GM18909 (cell line): ENCODE data around the gene SCRT2.
A peak's percentile ranks its signal among the peaks of the same experiment; 100 is the strongest.
"Not testable (repeated sequence)": the region's sequence is repeated elsewhere in the genome, so short reads cannot be mapped to it uniquely, and the experiment has no call there.

Source experiments
- ATAC-seq: cut with Tn5 transposase; IDR thresholded peaks from one replicate; pipeline ENCODE4 v1.9.1; 2021; ENCODE audit warnings: mild to moderate bottlenecking; ENCODE audit not compliant: unreplicated experiment, poor library complexity

SCRT2 gene

DNA sequence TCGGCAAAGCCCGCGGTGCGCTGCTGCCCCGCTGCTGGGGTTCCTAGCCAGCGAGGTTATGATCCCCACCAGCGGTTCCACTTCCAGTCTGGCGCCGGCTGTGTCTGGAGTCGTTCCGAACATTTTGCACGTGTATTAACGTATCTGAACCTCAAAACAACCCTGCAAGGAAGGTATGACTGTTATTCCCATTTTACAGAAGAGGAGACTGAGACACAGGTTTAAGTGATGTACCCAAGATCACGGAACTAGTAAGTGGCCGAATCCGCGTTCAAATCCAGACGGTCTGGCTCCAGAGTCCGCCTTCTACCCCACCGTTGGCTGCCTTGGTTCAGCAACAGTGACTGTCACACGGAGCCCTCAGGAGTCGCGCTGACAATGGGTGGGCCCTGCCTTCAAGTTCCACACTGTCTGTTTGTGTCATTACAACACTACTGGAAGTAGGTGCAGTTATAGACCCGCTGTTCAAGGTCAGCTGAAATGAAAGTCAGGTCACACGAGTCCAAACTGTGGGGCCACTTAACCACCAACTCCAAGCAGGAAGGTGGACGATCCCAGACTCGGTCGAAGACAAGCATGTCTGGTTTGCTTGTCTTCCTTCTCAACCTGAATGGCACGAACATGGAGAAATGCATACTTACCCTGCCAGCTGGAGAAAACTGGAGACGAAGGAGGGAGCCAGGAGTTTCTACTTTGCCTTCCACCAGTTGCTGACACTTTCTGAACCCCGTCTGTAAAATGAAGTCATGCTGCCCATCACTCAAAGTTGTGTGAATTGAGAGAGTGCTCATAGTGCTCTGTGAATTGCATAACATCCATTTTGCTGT is 21.8 kb downstream of the SCRT2 start:
- no peak for ATAC-seq

DNA sequence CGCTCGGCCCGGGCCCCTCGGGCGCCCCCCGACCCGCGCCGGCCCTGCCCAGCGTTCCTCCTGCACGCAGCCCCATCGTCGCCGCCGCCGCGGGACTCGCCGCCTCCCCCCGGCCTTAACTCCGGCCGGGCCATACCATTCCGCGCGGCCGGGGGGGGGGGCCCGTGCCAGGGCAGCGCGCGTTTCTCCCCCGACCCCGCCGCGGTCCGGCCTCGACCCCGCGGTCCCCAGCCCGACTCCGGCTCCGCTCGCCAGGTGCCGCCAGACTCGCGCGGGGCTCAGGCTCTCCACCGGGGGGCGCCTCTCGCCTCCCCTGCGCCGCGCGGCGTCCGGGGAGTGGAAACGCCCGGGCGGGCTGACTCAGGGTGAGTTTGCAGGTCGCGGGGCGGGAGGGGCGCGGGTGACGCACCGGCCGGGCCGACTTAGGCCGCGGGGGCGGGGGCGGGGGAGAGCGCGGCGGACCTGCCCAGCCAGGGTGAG is 22.5 kb downstream of the SCRT2 start, which contains the start of gene SRXN1:
SRXN1 (minus strand) TSS at position 91 of the 480 bp plus-strand sequence; CDS start at position 76, 15 bp downstream.
- peak; percentile 89 for ATAC-seq

GRCh38 chr20:652615-653109 is 22.9 kb downstream of the SCRT2 start:
- ATAC-seq, result peak; percentile 31

- no peak for ATAC-seq
Measured at GRCh38 chr20:651713-652614, 23.6 kb downstream of the SCRT2 start.

GRCh38 chr20:650954-651353 is 24.6 kb downstream of the SCRT2 start:
- ATAC-seq, result no peak

DNA sequence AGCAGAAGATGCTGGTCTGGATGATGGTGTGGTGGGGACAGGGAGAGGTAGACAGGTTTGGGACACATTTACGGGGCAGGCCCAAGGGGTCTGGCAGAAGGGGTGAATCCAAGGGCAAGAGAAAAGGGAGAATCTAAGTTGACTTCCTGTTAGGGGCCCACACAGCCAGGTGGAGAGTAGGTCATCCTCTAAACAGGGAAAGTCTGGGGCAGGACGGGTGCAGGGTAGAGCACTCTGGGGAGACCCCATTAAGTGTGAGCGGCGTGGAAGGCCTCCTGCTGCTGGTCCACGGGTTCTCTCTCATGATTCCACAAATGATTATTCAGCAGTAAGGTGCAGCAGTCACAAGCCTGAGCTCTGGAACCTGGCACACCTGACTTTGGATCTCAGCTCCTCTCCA is 25.3 kb downstream of the SCRT2 start:
- no peak for ATAC-seq

GRCh38 chr20:647479-648019 is 28.1 kb downstream of the SCRT2 start:
- no peak for ATAC-seq

GRCh38 chr20:646868-647233 is 28.8 kb downstream of the SCRT2 start:
- no peak for ATAC-seq

- ATAC-seq, result no peak
Measured at GRCh38 chr20:646107-646867, 29.3 kb downstream of the SCRT2 start.

DNA sequence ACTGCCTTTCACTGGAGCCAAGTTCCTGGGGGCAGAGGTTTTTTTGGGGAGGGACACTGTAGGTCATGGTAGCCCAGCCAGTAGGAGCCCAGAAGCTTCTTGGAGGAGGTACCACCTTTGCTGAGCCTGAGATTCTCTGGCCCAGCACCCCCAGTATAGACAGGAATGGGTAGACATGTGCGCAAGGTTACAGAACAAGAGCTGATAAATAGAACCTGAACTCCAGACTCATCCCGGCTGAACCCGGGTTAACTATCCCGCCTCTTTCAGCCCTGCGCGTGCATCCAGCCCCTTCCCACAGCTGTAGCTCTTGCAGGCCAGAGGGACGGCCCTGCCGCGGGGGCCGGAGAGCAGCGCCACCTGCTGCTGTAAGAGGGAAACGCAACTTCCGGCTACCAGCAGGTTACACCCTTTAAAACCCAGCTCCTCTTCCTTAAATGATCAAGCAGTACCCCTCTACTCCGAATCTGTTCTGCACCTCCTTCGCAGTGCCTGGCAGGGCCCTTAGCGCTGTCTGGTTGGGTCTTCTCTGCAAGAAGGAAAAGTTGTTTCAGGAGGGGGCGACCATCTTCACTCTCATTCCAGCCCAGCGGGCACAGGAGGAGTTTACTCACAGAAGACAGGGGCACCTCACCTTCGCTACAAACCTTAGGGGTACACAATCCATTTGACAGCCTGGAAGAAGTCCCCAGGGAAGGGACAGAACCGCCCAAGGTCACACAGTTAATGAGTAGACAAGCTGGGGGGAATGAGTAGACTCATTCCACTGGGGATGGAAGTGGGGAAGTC is 30.1 kb downstream of the SCRT2 start:
- no peak for ATAC-seq

DNA sequence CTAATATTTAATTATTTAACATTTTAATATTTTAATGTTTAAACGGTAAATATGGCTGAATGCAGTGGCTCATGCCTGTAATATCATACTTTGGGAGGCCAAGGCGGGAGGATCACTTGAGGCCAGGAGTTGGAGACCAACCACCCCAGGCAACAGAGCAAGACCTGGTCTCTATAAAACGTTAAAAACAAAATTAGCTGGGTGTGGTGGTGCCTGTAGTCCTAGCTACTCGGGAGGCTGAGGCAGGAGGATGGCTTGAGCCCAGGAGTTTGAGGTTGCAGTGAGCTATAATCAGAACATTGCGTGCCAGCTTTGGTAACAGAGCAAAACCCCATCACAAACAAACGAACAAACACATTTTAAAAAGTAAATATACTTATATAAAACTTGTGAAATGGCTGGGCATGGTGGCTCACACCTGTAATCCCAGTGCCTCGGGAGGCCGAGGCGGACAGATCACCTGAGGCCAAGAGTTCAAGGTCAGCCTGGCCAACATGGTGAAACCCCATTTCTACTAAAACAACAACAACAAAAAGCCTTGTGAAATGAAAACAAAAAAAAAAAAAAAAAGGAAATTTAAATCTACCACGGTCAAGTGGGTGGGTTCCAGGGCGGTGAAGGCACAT is 30.8 kb downstream of the SCRT2 start:
- no peak for ATAC-seq

DNA sequence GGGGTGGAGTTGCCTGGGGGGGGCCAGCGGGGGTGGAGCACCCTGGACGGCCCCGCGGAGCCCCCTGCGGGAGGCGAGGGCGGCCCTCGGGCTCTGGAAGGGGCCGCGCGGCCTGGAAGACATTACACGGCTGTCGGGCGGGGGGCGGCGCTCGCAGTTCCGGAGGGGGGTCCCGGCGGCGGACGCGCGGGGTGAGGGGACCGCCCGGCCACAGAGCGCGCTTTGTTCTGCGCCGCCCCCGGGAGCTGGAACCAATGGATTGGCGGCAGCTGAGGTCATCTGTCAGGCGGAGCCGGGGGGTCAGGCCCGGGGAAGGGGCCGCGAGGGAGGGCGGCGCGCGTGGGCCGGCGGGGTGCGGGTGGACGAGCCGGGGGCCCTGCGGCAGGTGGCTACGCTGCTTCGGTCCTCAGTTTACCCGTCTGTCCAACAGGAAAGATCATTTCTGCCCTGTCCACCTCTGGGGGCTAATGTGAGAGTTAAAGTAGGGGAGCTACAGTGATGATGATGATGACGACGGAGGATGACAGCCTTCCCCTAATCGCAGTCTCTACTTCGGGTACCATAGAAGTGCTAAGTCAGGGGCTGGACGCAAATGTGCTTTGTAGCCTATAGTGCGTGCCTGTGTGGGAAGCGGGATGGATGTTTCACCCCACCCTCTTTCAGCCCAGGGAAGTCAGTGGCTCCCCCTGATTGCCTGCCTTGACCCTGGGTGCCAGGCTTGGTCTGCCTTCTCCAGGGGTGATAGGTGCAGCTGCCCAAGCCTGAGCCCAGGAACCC is 33.0 kb downstream of the SCRT2 start:
- ATAC-seq, result no peak

- not testable (repeated sequence) for ATAC-seq
Measured at GRCh38 chr20:642013-642397, 33.6 kb downstream of the SCRT2 start.

DNA sequence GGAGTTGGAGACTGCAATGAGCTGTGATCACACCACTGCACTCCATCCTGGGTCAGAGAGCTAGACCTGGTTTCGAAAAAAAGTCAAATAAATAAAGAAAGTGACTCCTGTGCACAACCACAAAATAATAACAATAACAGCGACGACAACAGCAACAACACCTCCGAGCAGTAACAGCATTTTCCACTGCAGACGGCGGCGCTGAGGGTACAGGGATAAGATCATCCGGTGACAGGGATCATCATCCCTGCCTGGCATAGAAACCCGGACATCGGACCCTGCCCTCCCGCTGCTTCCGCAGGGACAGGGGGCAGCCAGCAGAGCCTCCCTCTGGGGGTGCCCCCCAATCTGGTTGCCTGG is 34.1 kb downstream of the SCRT2 start:
- no peak for ATAC-seq

DNA sequence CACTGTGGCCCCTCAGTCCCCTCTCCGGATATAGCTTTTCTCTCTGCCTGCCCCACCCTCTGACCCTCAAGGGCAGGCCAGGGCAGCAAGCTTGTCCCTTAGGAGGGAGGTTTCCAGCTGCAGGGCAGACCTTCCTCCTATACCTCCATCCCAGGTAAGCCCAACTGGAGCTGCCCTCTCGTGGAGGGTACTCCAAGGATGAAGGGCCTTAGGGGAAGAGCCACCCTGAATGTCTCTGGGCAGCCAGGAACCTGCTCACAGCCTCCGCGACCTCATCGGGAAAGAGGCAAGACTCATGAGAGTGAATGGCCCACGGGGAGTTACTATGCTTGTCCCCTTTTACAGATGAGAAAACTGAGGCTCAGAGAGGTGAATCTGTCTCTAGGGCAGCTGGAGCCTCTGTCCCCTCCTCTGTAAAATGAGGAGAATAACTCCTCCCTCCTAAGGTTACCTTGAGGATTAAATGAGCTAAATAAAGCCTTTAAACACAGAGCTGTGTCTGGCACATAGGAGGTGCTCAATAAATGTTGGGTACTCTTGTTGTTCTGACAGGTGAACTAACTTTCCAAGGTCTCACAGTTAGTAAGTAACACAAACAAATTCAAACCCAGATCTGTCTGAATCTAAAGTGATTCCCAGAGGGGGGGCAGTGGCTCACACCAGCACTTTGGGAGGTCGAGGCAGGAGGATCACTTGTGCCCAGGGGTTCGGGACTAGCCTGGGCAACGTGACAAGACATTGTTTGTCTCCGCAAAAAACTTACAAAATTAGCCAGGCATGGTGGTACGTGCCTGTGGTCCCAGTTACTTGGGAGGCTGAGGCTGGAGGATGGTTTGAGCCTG is 34.7 kb downstream of the SCRT2 start:
- no peak for ATAC-seq

DNA sequence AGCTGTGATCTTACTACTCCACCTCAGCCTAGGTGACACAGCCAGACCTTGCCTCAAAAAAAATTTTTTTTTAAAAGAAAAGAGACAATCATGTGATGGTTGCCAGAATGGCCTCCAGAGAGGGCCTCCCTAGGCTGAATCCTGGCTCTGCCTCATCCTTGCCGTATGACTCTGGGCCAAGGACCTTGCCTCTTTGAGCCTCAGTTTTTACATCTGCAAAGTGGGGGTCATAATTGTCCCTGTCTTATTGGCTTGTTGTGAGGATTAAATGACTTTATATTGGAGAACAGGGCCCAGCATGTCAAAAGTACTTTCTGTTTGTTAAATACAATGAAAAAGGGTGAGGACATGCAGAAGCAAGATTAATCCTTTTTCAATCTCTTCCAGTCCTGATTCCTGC is 37.0 kb downstream of the SCRT2 start:
- ATAC-seq, result no peak

DNA sequence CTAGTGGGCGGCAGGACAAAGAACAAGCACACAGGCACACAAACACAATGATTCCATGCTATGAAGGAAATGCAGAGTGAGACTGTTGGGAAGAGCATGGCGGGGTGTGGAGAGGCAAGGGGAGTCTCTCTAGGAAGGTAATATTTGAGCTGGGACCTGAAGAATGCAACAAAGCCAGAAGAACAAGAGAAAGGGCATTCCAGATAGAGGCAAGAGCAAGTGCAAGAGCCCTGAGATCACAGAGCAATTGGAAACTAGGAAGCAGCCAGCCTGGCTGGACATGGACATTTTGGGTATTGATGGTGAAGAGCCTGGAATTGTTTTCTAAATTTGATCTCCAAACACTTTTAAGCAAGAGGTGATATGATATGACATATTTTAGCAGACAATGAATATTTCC is 38.0 kb downstream of the SCRT2 start:
- no peak for ATAC-seq
